Measurements from ENCODE around the gene IGF2BP2.

GRCh38 chr3:185623939-185624665 lies 200.7 kb downstream of the IGF2BP2 start:
- TF ChIP-seq CTCF (IDR thresholded peaks at IDR 0.05) (no peak), POLR2A (IDR thresholded peaks at IDR 0.05) (no peak)
